Mesothelial cell of epicardium (in vitro differentiated cells): ENCODE data around the gene PRMT3. TPM values are rescaled to one million over a fixed set of nuclear protein-coding genes. Genes with fewer than 3 reads are reported as not detected.
"Not testable (repeated sequence)": the region's sequence is repeated elsewhere in the genome, so short reads cannot be mapped to it uniquely, and the experiment has no call there.

Source experiments
- DNase-seq, 2 experiments: peaks; one replicate each; pipeline ENCODE4 v3.0.0; 2021; ENCODE audit warnings: low spot score in 2 of 2; ENCODE audit not compliant: unreplicated experiment in 2 of 2
- H3K27ac Mint-ChIP-seq: 2 replicates; pipeline ENCODE4 v1.8.0; 2021; ENCODE audit warnings: mixed read lengths
- H3K27me3 Mint-ChIP-seq: 2 replicates; pipeline ENCODE4 v1.8.0; 2021; ENCODE audit warnings: low read depth, mixed read lengths
- H3K36me3 Mint-ChIP-seq: 2 replicates; pipeline ENCODE4 v1.8.0; 2021; ENCODE audit warnings: mixed read lengths
- H3K4me1 Mint-ChIP-seq: 2 replicates; pipeline ENCODE4 v1.8.0; 2021; ENCODE audit warnings: mixed read lengths
- H3K4me3 Mint-ChIP-seq: 2 replicates; pipeline ENCODE4 v1.8.0; 2021; ENCODE audit warnings: mild to moderate bottlenecking, moderate library complexity, mixed read lengths
- H3K9me3 Mint-ChIP-seq: 2 replicates; pipeline ENCODE4 v1.8.0; 2021; ENCODE audit warnings: mixed read lengths
- CTCF ChIP-seq: fragments of 200-600 bp; sonication (generic); IDR thresholded peaks from one replicate; pipeline ENCODE4 v1.5.0; 2021; ENCODE audit warnings: antibody characterized with exemption; ENCODE audit not compliant: unreplicated experiment
- total RNA-seq: library from RNA; stranded (reverse); gene quantifications from 3 replicates; pipeline ENCODE4 v1.2.1, GENCODE V29; 2021

Gene PRMT3
- total RNA-seq, 1 donor from 2014 or later: 19.2 TPM

- Mint-ChIP-seq H3K27me3 (peaks cover 6% of the 10 kb centered on the region), H3K9me3 (no peaks in the 10 kb centered on the region), H3K4me1 (no peaks in the 10 kb centered on the region), H3K27ac (no peak overlapping the region), H3K4me3 (no peak overlapping the region), H3K36me3 (no peaks in the 10 kb centered on the region)
- no peak for TF ChIP-seq CTCF
- no peak for DNase-seq
Observed at GRCh38 chr11:20547411-20547810, 159.9 kb downstream of the PRMT3 start.

GRCh38 chr11:20551096-20551495 lies 163.6 kb downstream of the PRMT3 start:
- Mint-ChIP-seq H3K36me3 (no peaks in the 10 kb centered on the region), H3K27ac (no peak overlapping the region)
- no peak for TF ChIP-seq CTCF

GRCh38 chr11:20555783-20556182 lies 168.3 kb downstream of the PRMT3 start:
- Mint-ChIP-seq H3K27ac (no peak overlapping the region), H3K36me3 (no peaks in the 10 kb centered on the region)

More at GRCh38 chr11:20551096-20551495, 163.6 kb downstream of the PRMT3 start:
- Mint-ChIP-seq H3K9me3 (peaks cover 8% of the 10 kb centered on the region), H3K27me3 (peaks cover 6% of the 10 kb centered on the region), H3K4me1 (no peaks in the 10 kb centered on the region), H3K4me3 (no peak overlapping the region)
- DNase-seq: no peak

GRCh38 chr11:20556396-20556795 lies 168.9 kb downstream of the PRMT3 start:
- H3K36me3 Mint-ChIP-seq, H3K4me3 Mint-ChIP-seq, H3K27me3 Mint-ChIP-seq, DNase-seq, H3K4me1 Mint-ChIP-seq, H3K27ac Mint-ChIP-seq: not testable (repeated sequence)
- peaks cover 16% of the 10 kb centered on the region for H3K9me3 Mint-ChIP-seq

More at GRCh38 chr11:20555783-20556182, 168.3 kb downstream of the PRMT3 start:
- no peaks in the 10 kb centered on the region for H3K4me1 Mint-ChIP-seq
- TF ChIP-seq CTCF: no peak
- DNase-seq: no peak
- no peak overlapping the region for H3K4me3 Mint-ChIP-seq
- peaks cover 16% of the 10 kb centered on the region for H3K9me3 Mint-ChIP-seq
- peaks cover 6% of the 10 kb centered on the region for H3K27me3 Mint-ChIP-seq

GRCh38 chr11:20558741-20559140 lies 171.2 kb downstream of the PRMT3 start:
- no peaks in the 10 kb centered on the region for H3K4me1 Mint-ChIP-seq

More at GRCh38 chr11:20558741-20559140, 171.2 kb downstream of the PRMT3 start:
- H3K27ac Mint-ChIP-seq: no peak overlapping the region
- no peak for TF ChIP-seq CTCF
- no peaks in the 10 kb centered on the region for H3K36me3 Mint-ChIP-seq
- peaks cover 16% of the 10 kb centered on the region for H3K9me3 Mint-ChIP-seq
- peaks cover 8% of the 10 kb centered on the region for H3K27me3 Mint-ChIP-seq
- H3K4me3 Mint-ChIP-seq: no peak overlapping the region
- DNase-seq: no peak

Other genes starting within 250 kb of the PRMT3 start
- gene DBX1, start 227.2 kb upstream of the PRMT3 start, total RNA-seq: not detected in 3 replicates
- 9.8 to 11.1 TPM (median 10.8 TPM) in 3 replicates for gene HTATIP2, start 24.0 kb upstream of the PRMT3 start, total RNA-seq
- gene SLC6A5, start 211.9 kb downstream of the PRMT3 start, total RNA-seq: not detected in 3 replicates